ENCODE measurements around the gene SERINC5. TPM values are rescaled to one million over a fixed set of nuclear protein-coding genes. Genes with fewer than 3 reads are reported as not detected.

Gene SERINC5
- total and polyA plus RNA-seq, 3 experiments from 2014 or later = 13.7 to 33.3 (median 32.9) TPM

DNA sequence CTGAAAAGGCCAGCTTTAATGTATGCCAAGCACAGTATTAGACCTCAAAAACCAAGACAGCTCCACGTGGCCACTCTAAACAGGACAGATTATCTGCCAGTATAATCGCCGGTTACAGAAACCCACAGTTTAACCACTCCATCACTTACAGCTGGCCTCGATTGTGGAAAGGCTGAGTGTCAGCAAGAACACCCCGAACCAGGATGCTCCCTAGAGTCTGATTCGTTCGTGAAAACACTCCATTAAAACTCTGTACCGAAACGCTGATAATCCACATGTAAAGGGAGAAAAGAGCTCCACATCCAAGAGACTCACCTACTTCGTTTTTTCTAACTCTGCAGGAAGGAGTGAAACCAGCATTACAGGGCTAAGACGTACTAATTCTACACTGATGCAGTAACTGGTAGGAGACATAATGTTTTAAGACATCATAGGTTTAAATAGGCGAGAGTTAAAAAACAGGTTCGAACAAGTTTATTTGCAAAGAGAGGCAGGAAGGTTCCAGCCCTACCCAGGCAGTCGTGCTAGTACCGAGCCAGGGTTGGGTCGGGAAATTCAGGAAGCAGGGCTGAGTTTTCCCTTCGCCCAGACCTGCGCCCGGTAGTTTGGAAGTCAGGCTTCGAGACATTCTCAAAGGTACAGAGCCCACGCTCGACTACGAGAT, 949 bp downstream of the SERINC5 start:
- Mint-ChIP-seq H3K9me3 (peaks cover 0 to 1% (median 0%) of the 10 kb centered on the region in 5 donors), H3K27me3 (peaks cover 0 to 1% of the 10 kb centered on the region in 2 donors), H3K27ac (peak overlapping the region; percentile 84 to 95 (median 90)), H3K36me3 (peaks cover 0 to 35% (median 8%) of the 10 kb centered on the region in 3 donors), H3K4me1 (peaks cover 54 to 65% (median 65%) of the 10 kb centered on the region in 3 donors), H3K4me3 (peak overlapping the region; percentile 85 to 99 (median 94))
- Histone ChIP-seq H3K9me3 (ENCODE audit: low read length) (no peaks in the 10 kb centered on the region), H3K4me3 (ENCODE audit: low read length) (peak overlapping the region; percentile 79), H3K36me3 (ENCODE audit: insufficient read depth, low read length) (no peaks in the 10 kb centered on the region), H3K27ac (ENCODE audit: low read depth, low read length) (peak overlapping the region; percentile 58), H3K27me3 (ENCODE audit: insufficient read depth, low read length, poor library complexity, severe bottlenecking) (no peaks in the 10 kb centered on the region), H3K4me1 (ENCODE audit: insufficient read depth, low read length) (peaks cover 53% of the 10 kb centered on the region)
- DNase-seq = peak in 4 of 5 donors; percentile 20 to 49 (median 36)
- CTCF ChIA-PET = interaction anchor here (0.7 to 4.1 kb wide), 11 partner anchors 10 to 153 kb away, joined by 3 to 20 read pairs (median 4); partner anchors contain the start of gene ZFYVE16
- POLR2A ChIA-PET = interaction anchor here (0.6 to 4.6 kb wide), 12 partner anchors 8 to 158 kb away, joined by 3 to 31 read pairs (median 6); no protein-coding TSS in a partner anchor

DNA sequence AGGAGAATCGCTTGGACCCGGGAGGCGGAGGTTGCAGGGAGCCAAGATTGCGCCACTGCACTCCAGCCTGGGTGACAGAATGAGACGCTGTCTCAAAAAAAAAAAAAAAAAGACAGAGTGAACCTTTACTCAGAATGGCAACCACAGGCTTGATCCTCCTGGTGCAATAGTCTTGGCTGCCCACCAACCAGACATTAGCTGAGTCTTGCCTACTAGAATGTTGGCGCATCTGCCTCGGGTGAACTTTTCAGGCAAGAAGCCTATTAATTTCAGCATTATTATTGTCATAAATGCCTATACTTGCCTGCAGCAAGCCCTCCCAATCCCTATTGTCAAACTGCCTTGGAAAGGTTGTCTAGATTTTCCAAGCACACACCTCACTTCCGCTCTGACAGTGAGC, 4.2 kb downstream of the SERINC5 start:
- Histone ChIP-seq H3K36me3 (ENCODE audit: insufficient read depth, low read length) (no peaks in the 10 kb centered on the region), H3K9me3 (ENCODE audit: low read length) (no peaks in the 10 kb centered on the region), H3K4me3 (ENCODE audit: low read length) (no peak overlapping the region), H3K27ac (ENCODE audit: low read depth, low read length) (no peak overlapping the region), H3K27me3 (ENCODE audit: insufficient read depth, low read length, poor library complexity, severe bottlenecking) (no peaks in the 10 kb centered on the region), H3K4me1 (ENCODE audit: insufficient read depth, low read length) (peaks cover 66% of the 10 kb centered on the region)
- H3K27me3 Mint-ChIP-seq = peaks cover 0 to 1% of the 10 kb centered on the region in 2 donors
- ChIA-PET POLR2A (interaction anchor here (0.6 kb wide), 2 partner anchors 15 to 71 kb away, joined by 3 read pairs; no protein-coding TSS in a partner anchor), CTCF (interaction anchor here (1.0 kb wide), 2 partner anchors 56 to 69 kb away, joined by 3 read pairs; no protein-coding TSS in a partner anchor)
- H3K9me3 Mint-ChIP-seq = peaks cover 0 to 1% (median 0%) of the 10 kb centered on the region in 5 donors
- no peak for DNase-seq
- peaks cover 69 to 80% (median 79%) of the 10 kb centered on the region in 3 donors for H3K4me1 Mint-ChIP-seq
- H3K27ac Mint-ChIP-seq = peak overlapping the region in 2 of 8 donors; percentile 10 to 45
- H3K4me3 Mint-ChIP-seq = peak overlapping the region in 4 of 7 donors; percentile 19 to 99 (median 70)
- H3K36me3 Mint-ChIP-seq = peaks cover 0 to 43% (median 13%) of the 10 kb centered on the region in 3 donors

DNA sequence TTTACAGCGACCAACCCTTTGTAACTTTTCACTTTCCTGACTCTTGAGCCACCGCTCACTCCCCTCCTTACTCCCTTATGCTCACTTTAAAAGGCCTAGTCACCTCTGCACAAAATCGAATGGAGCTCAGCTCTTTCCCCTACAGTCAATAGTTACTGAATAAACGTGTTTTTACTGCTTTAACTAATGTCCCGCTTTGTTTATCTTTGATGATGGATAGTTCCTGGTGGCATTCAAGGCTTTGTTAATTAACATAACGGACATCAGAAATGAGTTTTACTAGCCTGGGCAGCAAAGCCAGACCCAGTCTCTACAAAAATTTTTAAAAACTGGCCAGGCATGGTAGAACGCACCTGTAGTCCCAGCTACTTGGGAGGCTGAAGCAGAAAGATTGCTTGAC, 5.0 kb downstream of the SERINC5 start:
- ChIA-PET POLR2A (interaction anchor here (0.6 kb wide), 1 partner anchor 70 kb away, joined by 3 read pairs; no protein-coding TSS in a partner anchor), CTCF (interaction anchor here (1.0 to 1.2 kb wide), 2 partner anchors 8 to 57 kb away, joined by 3 read pairs; no protein-coding TSS in a partner anchor)
- no peak for DNase-seq
- Histone ChIP-seq H3K4me1 (ENCODE audit: insufficient read depth, low read length) (peaks cover 70% of the 10 kb centered on the region), H3K9me3 (ENCODE audit: low read length) (no peaks in the 10 kb centered on the region), H3K27ac (ENCODE audit: low read depth, low read length) (no peak overlapping the region), H3K27me3 (ENCODE audit: insufficient read depth, low read length, poor library complexity, severe bottlenecking) (no peaks in the 10 kb centered on the region), H3K36me3 (ENCODE audit: insufficient read depth, low read length) (no peaks in the 10 kb centered on the region), H3K4me3 (ENCODE audit: low read length) (no peak overlapping the region)
- peaks cover 70 to 83% (median 82%) of the 10 kb centered on the region in 3 donors for H3K4me1 Mint-ChIP-seq
- no peaks in the 10 kb centered on the region for H3K27me3 Mint-ChIP-seq
- H3K4me3 Mint-ChIP-seq = peak overlapping the region in 3 of 7 donors; percentile 13 to 66 (median 18)
- H3K27ac Mint-ChIP-seq = peak overlapping the region in 6 of 8 donors; percentile 5 to 83 (median 34)
- H3K36me3 Mint-ChIP-seq = peaks cover 0 to 40% (median 13%) of the 10 kb centered on the region in 3 donors
- peaks cover 0 to 1% (median 0%) of the 10 kb centered on the region in 5 donors for H3K9me3 Mint-ChIP-seq

DNA sequence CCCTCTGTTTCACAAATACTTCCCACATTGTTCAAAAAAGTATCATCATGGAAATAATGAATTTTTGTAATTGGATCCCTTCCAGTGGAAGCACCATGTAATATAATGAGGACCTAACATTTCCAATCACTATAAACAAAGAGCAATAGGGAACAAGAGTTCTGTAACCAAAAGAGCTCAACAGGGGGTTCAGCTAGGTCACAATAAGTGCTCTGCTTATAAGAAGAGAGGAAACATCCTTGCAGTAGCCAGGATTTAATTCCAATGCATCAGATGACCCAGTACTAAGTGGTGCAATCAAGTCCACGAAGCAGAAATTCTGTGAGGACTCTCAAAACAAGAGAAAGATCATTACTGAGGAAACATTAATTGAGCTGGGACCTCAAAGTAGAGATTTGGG, 5.9 kb downstream of the SERINC5 start:
- Histone ChIP-seq H3K36me3 (ENCODE audit: insufficient read depth, low read length) (no peaks in the 10 kb centered on the region), H3K27me3 (ENCODE audit: insufficient read depth, low read length, poor library complexity, severe bottlenecking) (no peaks in the 10 kb centered on the region), H3K9me3 (ENCODE audit: low read length) (no peaks in the 10 kb centered on the region), H3K4me3 (ENCODE audit: low read length) (no peak overlapping the region), H3K27ac (ENCODE audit: low read depth, low read length) (no peak overlapping the region), H3K4me1 (ENCODE audit: insufficient read depth, low read length) (peaks cover 72% of the 10 kb centered on the region)
- peaks cover 74 to 90% (median 87%) of the 10 kb centered on the region in 3 donors for H3K4me1 Mint-ChIP-seq
- peak overlapping the region in 4 of 7 donors; percentile 0 to 68 (median 30) for H3K4me3 Mint-ChIP-seq
- peak overlapping the region in 5 of 8 donors; percentile 14 to 77 (median 70) for H3K27ac Mint-ChIP-seq
- POLR2A ChIA-PET = interaction anchor here (0.6 kb wide), 1 partner anchor 148 kb away, joined by 6 read pairs; no protein-coding TSS in a partner anchor
- DNase-seq = no peak
- H3K9me3 Mint-ChIP-seq = peaks cover 0 to 2% (median 1%) of the 10 kb centered on the region in 5 donors
- CTCF ChIA-PET = interaction anchor here (1.2 kb wide), 2 partner anchors 9 to 36 kb away, joined by 3 read pairs; no protein-coding TSS in a partner anchor
- peaks cover 5 to 42% (median 13%) of the 10 kb centered on the region in 3 donors for H3K36me3 Mint-ChIP-seq
- H3K27me3 Mint-ChIP-seq = no peaks in the 10 kb centered on the region

DNA sequence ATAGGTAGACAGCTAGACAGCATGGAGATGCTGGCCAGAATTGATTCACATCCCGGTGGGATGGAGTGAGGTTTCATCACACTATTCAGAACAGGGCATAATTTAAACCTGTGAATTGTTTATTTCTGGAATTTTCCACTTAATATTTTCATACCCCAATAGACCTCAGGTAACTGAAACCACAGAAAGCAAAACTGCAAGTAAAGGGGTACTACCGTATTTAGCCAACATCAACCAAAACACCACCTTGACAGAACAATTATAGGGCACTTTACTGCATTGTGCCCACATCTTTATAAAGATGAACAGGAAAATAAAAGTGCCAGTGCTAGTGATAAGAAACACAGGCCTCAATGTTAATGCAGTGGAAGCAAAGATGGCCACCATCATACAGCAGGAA, 7.5 kb downstream of the SERINC5 start:
- Mint-ChIP-seq H3K36me3 (peaks cover 7 to 31% (median 11%) of the 10 kb centered on the region in 3 donors), H3K27me3 (no peaks in the 10 kb centered on the region), H3K27ac (peak overlapping the region in 7 of 8 donors; percentile 53 to 91 (median 80)), H3K4me3 (peak overlapping the region in 6 of 7 donors; percentile 25 to 74 (median 66)), H3K9me3 (peaks cover 0 to 5% (median 2%) of the 10 kb centered on the region in 5 donors), H3K4me1 (peaks cover 63 to 78% (median 76%) of the 10 kb centered on the region in 3 donors)
- Histone ChIP-seq H3K27me3 (ENCODE audit: insufficient read depth, low read length, poor library complexity, severe bottlenecking) (no peaks in the 10 kb centered on the region), H3K9me3 (ENCODE audit: low read length) (peaks cover under 1% of the 10 kb centered on the region), H3K36me3 (ENCODE audit: insufficient read depth, low read length) (no peaks in the 10 kb centered on the region), H3K4me1 (ENCODE audit: insufficient read depth, low read length) (peaks cover 67% of the 10 kb centered on the region), H3K4me3 (ENCODE audit: low read length) (no peak overlapping the region), H3K27ac (ENCODE audit: low read depth, low read length) (no peak overlapping the region)
- DNase-seq = no peak
- ChIA-PET CTCF (no interaction called here), POLR2A (interaction anchor here (0.6 kb wide), 1 partner anchor 59 kb away, joined by 3 read pairs; no protein-coding TSS in a partner anchor)

DNA sequence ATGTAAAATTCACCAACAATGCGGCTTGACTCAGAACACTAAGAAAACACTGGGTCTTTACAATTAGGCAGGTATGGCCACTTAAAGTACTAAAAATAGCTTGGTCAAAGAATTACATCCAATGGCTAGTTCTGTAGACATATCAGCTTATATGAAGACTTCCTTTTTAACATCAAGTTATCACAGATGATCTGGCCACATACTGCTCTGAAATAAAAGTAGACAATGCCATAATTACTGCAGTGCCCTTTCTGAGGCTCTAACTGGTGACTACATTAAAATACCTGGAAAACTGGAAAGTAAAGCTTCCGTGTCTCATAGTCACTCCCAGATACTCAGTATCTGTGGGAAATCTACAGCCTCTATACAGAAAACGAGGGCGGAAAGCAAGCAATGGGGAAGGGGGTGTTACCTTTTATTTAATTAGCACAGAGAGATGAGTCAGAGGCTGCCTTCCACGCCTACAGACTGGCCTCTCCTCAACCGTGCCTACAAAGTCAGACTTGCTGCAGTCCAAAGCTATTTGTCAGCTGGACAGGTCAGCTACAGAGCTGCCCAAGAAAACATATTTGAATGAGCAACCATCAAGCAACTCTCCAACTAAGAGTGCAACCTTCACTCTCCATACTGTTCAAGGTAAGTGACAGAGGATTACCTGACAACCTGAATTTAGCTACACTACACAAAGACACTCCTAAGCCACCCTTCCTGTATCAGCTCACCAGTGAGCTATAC, 8.7 kb downstream of the SERINC5 start:
- Histone ChIP-seq H3K27me3 (ENCODE audit: insufficient read depth, low read length, poor library complexity, severe bottlenecking) (no peaks in the 10 kb centered on the region), H3K4me3 (ENCODE audit: low read length) (peak overlapping the region; percentile 2), H3K36me3 (ENCODE audit: insufficient read depth, low read length) (peaks cover under 1% of the 10 kb centered on the region), H3K27ac (ENCODE audit: low read depth, low read length) (no peak overlapping the region), H3K4me1 (ENCODE audit: insufficient read depth, low read length) (peaks cover 55% of the 10 kb centered on the region), H3K9me3 (ENCODE audit: low read length) (peaks cover 5% of the 10 kb centered on the region)
- POLR2A ChIA-PET = interaction anchor here (0.5 to 2.1 kb wide), 4 partner anchors 9 to 22 kb away, joined by 3 to 14 read pairs (median 8); partner anchors contain the start of gene SERINC5
- peaks cover 0 to 2% of the 10 kb centered on the region in 2 donors for H3K27me3 Mint-ChIP-seq
- peaks cover 4 to 12% (median 8%) of the 10 kb centered on the region in 5 donors for H3K9me3 Mint-ChIP-seq
- peaks cover 10 to 35% (median 14%) of the 10 kb centered on the region in 3 donors for H3K36me3 Mint-ChIP-seq
- CTCF ChIA-PET = interaction anchor here (0.7 to 2.0 kb wide), 6 partner anchors 9 to 71 kb away, joined by 3 to 5 read pairs (median 3); no protein-coding TSS in a partner anchor
- peaks cover 56 to 72% (median 70%) of the 10 kb centered on the region in 3 donors for H3K4me1 Mint-ChIP-seq
- H3K4me3 Mint-ChIP-seq = peak overlapping the region; percentile 25 to 74 (median 65)
- DNase-seq = peak in 2 of 5 donors; percentile 5 to 52
- H3K27ac Mint-ChIP-seq = peak overlapping the region; percentile 53 to 91 (median 72)
